ENCODE results near the gene TMEM30A.

Gene TMEM30A

GRCh38 chr6:75291331-75291730 lies 6.7 kb upstream of the TMEM30A start:
- no peak for DNase-seq

GRCh38 chr6:75290136-75290945 lies 5.7 kb upstream of the TMEM30A start:
- no peak for DNase-seq

- DNase-seq: no peak
These were observed 3.4 kb upstream of the TMEM30A start for GRCh38 chr6:75288023-75288422.

DNA sequence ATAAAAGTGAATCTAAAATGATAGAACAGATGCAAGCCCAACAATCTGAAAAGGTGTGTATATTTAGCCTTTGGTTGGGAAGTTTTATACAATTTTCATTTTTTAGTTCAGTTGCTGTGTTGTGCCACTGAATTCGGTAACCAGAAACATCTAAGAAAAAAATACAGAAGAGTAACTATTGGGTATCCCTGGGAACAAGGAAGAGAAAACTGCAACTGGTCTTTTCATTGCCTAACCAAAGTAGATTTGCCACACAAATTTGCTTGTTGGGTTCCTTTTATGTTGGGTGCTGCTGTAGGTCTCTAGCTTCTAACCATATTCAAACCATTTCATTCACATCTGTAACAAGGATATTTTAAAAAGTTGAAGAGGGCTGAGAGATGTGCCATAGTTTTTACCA lies 2.8 kb upstream of the TMEM30A start:
- no peak for DNase-seq

- DNase-seq: no peak
These were observed 2.4 kb upstream of the TMEM30A start for GRCh38 chr6:75286955-75287354.

DNA sequence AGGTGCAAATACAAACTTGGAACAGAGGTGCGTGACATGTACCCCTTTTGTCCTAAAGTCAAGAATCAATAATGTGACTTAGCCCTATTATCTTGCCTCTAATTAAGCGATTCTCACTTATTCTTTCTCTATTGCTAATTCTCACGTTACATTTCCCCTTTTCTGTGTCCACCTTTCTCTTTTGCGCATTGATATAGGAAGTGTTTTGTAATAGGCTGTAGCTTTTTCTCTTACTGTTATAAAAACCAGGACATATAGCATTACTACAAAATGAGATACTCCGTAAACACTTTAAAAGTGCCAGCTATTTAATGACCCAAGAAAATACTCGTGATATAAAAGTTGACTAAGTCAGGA lies 669 bp upstream of the TMEM30A start:
- DNase-seq: no peak

DNA sequence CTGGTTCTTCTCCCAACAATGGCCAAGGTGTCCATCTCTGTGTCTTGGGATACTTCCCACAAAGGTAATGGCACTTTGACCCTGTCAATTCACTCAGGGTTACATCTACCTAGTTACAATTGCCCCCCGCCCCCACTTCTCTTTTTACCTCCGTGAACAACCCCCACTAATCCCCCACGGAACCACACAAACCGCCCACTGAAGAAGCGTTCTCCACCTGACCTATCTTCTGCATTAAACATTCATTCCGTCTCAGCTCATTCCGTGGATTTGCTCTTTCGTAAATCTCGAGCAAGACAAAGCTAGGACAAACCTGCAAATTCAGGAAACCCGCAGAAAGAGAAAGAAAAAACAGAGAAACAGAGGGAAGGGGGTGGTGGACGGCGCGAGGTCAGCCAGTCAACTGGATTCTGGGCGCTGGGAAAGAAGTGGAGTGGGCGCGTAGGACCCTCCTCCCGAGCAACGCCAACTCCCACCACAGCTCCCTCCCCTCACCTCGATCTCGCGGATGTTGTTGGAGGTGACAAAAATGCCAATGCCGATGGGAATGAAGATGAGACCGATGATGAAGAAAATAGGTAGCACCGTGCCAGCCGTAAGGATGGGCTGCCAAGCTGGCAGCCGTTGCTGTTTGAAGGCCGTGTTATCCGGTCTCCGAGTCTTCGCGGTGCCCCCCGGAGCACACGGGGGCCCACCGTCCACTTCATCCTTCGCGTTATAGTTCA lies 523 bp downstream of the TMEM30A start:
- peak; percentile 11 for DNase-seq

DNA sequence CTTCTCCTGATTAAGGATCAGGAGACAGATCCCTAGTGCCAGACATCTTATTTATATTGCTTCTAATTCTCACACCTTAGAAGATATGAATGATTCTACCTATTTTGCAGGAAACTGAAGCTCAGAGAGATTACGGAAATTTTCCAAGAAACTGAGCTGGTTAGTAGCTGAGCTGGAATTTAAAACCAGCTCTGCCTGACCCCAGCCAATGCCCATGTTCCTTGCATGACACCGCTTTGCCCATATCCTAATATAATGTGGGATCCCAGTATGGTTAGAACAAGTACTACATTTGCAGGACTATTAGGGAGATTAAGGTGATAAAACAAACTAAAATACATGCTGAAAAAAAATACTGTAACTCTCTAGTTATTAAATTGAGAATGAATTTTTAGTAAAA lies 1.9 kb downstream of the TMEM30A start:
- no peak for DNase-seq

DNA sequence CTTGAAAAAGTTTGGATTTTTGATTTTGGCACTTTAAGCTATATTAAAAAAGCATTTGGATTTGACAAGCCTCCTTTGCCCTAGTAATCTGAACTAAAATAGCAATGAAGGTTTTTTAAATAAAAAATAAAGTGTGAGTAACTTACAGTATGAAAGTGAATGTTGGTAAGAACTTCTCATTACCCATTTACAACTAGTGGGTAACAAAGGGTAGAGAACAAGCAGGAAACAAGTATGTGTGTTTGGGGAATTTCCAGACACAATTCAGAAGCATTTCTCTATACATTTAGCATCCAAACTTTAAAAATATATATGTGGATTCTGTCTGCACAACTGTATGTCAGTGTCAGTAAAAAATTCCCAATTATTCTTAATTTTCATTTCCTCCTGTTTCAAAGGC lies 2.9 kb downstream of the TMEM30A start:
- DNase-seq: no peak

GRCh38 chr6:75280131-75280855 lies 4.3 kb downstream of the TMEM30A start:
- no peak for DNase-seq

GRCh38 chr6:75279418-75279817 lies 5.2 kb downstream of the TMEM30A start:
- no peak for DNase-seq

DNA sequence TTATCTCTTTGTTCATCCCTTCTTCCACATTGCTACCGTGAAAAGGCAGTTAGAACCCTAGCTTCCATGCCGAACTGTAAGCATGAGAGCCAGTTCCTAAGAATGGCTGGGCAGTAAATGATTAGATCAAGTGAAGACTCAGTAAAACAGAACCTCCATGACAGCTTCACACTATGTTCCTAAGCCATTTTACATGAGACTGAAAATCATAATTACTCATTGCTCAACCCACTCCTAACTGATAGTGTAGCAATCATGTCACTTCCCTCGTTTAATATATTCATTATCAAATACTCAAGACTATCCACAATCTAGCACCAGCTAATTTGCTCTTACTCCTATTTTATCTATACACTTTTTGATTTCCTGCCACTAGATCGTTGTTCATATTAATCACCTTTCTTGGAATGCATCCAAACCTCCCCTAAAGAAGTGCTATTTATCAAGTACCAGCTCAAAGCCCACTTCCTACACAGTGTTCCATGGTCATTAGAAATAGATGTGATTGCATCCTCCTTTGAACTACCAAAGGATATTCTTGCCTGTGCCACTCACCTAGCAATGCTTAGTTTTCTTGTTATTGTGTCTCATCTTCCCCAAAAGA lies 6.0 kb downstream of the TMEM30A start:
- no peak for DNase-seq

DNA sequence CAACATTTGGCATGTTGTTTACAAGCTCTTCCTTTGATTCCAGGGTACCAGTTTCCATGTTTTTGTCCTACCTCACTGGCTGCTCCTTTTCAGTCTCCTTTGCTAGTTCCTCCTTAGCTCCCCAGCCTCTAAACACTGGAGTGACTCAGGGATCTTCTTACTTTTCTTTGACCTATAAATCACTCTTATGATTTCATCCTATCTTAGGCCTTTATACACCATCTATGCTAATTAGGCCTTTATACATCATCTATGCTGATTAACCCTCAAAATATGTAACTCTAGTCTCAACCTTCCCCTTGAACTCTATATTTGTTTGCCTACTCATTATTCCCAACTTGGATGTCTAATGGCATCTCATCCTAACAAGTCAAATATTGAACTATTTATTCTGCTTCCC lies 9.5 kb downstream of the TMEM30A start:
- DNase-seq: no peak

- no peak for DNase-seq
These were observed 11.6 kb downstream of the TMEM30A start for GRCh38 chr6:75273009-75273408.

DNA sequence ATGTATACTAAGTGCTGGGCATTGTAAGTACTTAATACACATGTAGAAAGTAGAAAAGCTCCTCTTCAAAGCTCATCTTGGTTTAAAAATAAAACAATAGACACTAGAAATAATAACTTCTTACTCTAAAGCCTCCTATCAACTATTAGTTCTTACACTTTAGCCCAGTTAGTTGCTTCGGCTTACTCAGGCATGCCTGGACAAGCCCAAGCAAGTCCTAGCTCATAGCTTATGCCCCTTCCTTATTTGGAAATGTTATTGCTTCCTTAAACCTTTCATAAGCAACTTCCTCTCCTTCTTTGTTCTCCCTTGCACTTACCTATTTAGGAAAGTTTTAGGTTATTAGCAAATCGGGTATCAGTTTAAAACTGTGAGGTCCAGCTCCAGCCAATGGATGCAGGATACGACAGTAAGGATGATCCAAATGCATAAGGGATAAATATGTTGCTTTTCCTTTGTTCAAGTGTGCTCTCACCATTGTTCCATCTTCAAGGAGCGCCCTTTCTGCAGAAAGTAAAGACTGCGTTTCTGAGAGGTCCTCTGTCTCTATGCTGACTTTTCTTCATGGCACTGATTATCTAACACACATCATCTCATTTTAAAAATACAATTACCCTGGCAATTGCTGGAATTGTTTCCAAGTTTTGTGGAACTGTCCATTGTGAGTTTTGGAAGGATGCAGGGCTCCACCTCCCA lies 12.3 kb downstream of the TMEM30A start:
- DNase-seq: no peak

DNA sequence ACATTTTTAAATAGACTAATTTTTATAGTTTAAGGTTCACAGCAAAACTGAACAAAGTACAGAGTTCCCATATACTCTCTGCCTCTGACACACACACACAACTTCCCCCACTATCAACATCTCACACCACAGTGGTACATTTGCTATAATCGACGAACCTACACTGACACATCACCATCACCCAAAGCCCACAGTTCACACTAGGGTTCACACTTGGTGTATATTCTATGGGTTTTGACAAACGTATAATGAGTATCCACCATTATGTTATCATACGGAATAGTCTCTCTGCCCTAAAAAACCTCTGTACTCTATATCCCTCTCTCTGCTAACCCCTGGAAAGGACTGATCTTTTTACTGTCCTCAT lies 15.6 kb downstream of the TMEM30A start:
- no peak for DNase-seq

DNA sequence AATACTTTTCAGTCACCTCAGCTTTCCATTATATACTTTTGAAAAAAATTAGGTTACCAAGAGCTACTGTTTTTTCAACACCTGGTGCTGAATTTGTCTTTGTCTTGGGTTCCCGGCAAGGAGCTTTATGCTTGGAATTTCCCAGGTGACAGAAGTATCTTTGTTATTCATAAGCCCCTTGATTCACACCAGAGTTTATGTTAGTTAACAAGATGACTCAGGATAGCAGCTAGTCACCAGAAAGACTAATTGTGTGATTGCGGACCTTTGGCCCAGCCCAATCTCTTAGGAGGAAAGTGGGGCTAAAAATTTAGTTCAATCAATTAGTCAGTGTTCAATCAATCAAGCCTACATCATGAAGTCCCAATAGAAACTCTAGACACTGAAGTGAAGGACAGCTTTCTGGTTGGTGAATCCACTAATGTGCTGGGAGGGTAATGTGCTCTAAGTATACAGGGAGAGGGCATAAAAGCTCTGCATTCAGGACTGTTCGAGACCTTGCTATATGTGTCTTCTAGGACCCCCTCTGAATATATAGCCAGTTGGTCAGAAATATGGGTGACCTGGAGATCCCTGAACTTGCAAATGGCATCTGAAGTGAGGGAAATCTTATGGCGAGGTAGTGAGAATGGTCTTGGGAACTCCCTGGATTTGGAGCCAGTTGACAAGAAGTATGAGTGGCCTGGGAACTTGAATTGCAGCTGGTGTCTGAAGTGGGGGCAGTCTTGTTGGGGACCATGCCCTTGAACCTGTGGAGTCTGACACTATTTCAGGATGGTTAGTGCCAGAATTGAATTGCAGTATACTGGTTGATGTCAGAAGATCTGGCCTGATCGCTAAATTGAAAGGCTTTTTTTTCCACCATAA lies 16.2 kb downstream of the TMEM30A start:
- no peak for DNase-seq

DNA sequence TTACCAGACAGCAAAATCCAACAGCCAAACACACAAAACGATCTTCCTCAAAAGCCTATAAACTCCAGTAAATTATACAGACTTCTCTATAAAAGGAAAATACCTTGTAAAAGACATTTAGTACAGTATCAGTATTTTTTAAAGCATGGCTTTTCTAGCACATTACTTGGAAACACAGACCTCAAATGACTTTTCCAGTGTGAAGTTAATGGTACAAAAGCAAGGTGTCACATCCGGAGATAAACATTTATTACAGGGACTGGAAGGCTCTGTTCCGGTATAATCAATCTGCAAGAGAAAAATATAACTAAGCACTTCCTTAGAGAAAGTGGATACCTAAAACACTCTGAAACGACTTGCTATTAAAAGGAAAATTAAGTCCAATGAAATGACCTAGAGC lies 17.1 kb downstream of the TMEM30A start:
- DNase-seq: no peak

DNA sequence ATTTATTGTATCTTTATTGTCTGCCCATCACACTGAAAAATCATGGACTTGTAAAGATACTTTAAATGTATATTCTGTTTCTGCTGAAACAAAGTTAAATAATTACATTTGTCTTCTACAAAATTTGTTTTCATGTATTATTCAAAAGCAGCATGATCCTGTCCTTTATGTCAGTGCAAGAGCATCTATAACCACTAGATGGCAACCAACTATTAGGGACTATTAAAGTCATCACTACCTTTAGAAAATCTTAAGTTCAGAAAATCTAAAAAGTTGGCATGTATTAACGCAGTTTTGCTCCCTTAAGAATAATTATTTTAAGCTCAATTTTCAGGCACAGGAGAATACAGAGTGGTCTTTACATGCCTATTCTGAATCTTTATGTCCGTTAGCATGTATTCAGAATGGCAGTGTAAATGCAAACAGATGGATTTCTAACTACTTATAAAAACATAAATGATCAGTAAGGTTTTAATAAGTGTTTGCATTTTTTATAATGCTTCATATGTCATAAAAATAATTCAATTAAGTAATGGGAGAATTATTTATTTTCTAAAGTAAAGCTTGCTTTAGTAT lies 17.8 kb downstream of the TMEM30A start:
- no peak for DNase-seq

GRCh38 chr6:75263401-75263750 lies 21.2 kb downstream of the TMEM30A start:
- no peak for DNase-seq

DNA sequence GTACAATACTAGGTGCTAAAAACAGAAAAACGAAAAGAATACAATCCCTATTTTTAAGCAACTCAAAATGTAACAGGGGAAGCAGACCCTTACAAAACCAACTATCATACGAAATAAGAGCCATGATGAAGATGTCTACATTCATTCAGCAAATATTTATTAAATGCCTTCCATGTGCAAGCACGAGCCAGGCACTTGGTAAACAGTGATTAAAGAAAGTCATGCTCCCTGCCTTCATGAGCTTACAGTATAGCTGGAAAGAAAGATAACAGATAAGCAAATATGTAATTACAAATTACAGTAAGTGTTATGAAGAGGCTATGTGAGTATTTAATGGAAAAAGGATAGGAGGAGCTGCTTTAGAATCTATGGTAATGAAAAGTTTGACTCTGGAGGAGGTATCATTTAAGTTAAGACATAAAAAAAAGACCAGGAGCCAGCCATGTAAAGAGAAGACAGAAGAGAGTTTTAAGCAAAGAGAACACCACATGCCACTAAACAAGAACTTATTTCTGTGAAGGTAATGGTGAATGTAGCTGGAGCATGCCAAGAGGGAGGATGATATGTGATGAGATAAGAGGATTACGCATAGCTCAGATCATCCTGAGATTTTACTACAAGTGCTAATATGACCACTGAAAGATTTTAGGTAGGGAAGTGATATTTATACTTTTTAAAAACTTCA lies 21.7 kb downstream of the TMEM30A start:
- no peak for DNase-seq

Measured in stimulated activated CD4-positive, alpha-beta T cell treated with anti-CD3 and anti-CD28 coated beads, Interleukin-4, amount 100 ng/mL, for 24 hours (primary cell).